Endometrium (tissue), 2 donors: ENCODE data around the gene ACE.

Experiments
- FAIRE-seq: peaks from 2 replicates; lab custom pipeline; 2012; peaks lifted over from hg19 to GRCh38; lab: Jason Lieb, UNC
- donor health status: control.
- donor health status: control.

ACE gene

GRCh38 chr17:63537991-63538692 lies 61.3 kb downstream of the ACE start:
- no peak for FAIRE-seq

GRCh38 chr17:63538693-63539595 lies 62.1 kb downstream of the ACE start:
- no peak for FAIRE-seq

DNA sequence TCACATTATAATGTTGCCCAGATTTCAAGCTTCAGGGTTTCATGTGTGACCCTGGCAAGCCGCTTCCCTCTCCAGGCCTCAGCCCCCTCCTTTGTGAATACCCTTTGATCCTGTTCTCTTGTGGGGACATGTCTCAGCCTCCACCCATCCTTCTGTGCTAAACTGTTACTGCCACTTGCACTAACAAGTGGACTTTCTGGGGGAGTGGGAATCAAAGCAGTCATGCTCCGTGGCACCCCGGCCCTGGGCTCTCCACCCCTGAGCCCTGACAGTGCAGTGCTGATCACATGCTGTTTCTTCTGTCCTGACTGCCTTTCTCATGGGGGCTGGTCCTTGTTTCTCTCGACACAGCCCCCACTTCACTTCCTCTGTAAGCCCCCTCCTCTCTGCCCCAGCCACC lies 63.7 kb downstream of the ACE start:
- FAIRE-seq, result no peak

DNA sequence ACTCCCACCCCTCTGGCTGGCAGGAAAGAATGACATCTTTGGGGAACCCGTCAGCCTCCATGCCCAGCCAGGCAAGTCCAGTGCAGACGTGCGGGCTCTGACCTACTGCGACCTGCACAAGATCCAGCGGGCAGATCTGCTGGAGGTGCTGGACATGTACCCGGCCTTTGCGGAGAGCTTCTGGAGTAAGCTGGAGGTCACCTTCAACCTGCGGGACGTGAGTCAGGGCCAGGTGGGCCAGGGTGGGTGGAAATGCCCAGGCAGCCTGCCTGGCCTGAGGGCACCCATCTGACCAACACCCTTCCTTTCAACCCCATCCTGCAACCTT lies 65.3 kb downstream of the ACE start:
- no peak for FAIRE-seq

DNA sequence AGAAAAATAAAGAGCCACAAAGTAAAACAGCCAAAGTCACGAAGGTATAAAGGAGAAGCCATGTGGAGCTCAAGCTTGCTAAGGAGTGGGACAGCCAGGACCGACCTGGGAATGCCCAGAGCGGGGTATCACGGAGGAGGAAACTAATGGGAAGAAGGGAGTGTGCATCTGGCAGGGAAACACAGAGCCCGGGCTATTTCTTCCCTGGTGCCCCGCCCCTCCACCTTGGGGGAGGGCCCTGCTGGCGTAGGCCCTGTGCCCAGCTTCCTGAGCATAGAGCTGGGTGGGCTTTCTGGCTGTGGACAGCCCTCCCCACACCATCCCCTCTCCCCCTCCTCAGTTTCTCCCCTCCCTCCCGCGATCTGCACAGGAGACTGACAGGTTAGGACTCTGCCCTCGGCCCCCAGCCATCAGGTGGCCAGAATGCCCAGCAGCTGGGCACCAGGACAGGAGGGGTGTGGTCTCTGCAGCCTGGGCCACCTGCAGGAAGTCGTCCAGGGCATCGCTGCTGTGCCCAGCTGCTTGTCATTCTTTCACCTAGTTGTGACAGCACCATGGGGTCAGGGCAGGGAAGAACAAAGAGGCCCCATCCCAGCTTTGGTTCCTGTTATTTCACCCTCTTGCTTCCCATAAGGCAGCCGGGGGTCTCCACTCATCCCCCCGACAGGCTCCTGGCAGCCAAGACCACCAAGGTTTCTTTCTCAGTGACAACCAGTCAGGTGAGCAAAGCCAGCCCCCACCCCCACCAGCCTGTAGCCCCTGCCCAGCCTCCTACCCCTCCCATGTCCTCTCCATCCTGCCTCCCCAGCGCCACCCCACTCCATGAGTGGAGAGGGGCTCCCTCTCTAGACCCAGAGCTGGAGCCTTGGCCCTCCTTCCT lies 66.3 kb downstream of the ACE start:
- FAIRE-seq, result no peak

- no peak for FAIRE-seq
These were observed 67.1 kb downstream of the ACE start for GRCh38 chr17:63543822-63544420.

DNA sequence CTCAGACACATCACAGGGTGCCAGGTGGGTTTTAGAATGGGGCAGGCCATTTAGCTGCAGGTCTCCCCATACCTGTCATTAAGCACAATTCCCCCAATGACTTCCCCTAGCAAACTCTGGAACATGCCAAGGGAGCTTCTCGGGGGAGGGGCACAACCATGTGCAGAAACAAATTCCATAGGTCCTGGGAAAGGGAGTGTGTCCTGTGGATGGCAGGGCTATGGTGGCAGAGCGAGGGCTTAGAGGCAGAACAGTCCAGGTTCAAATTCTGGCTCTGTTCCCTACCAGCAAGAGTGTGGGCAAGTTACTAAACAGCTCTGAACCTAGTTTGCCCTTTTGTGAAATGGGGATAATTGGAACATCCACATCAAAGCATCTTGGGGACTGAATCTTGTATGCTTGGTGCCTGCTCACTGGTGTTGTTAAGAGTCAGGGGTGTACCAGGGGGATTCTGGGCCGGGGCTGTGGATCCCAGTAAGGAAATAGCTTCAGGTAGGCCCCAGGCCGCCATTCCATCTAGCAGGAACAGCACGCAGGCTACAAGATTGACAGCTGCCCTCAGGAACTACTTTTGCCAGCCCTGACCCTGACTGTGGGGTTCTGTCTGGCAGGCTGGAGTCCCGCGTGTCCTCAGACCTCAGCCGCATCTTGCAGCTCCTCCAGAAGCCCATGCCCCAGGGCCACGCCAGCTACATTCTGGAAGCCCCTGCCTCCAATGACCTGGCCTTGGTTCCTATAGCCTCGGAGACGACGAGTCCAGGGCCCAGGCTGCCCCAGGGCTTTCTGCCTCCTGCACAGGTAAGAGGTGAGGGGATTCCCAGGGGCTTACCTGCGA lies 67.8 kb downstream of the ACE start:
- FAIRE-seq, result no peak

GRCh38 chr17:63546308-63547082 lies 69.6 kb downstream of the ACE start:
- FAIRE-seq, result no peak

- FAIRE-seq, result no peak
These were observed 70.2 kb downstream of the ACE start for GRCh38 chr17:63547083-63547523.
